ENCODE results near the gene EHF. TPM values are rescaled to one million over a fixed set of nuclear protein-coding genes. Genes with fewer than 3 reads are reported as not detected.

EHF gene
- total and polyA plus RNA-seq, 9 of the 15 experiments (the other 6 are each of a cell fraction or from before 2014, with no cell fraction given) = 0.04 to 0.54 (median 0.37) TPM

DNA sequence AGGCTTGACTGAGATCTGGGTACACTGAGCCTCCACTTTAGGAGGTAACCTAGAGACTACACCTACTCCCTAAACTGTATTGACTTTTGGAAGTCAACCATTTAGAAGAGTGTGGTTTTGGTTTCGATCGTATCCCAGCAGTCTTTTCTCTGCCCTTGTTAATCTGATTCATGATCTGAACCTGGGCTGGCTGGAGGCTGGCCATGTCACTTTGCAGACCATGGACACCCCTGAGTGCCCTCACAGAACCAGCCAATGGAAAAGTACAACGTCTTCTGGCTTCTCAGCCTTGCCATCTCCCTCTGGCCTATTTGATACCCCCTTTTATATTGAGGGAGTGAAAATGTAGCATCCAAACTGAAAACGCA is 10.8 kb downstream of the EHF start:
- 40% methylated on average over 4 of the region's 4 CpGs for WGBS (ENCODE audit: insufficient coverage, low coverage, missing lambda C conversion rate)
- intact Hi-C loops (cut with micrococcal nuclease) (no loop called here), in situ Hi-C loops (cut with MboI) (no loop called here)
- Histone ChIP-seq H3K4me3 (no peak overlapping the region), H3K4me1 (replicated peaks in 1 of 2; ENCODE audit: control insufficient read depth in 2 of 2, insufficient read depth in 2 of 2, low read length in 2 of 2) (peaks cover 0 to 7% of the 10 kb centered on the region in 2 experiments; a peak in 3 of 5 replicates), H3K9me3 (replicated peaks; ENCODE audit: control insufficient read depth, insufficient read depth, low read depth, low read length) (no peaks in the 10 kb centered on the region), H2AFZ (ENCODE audit: low read depth, low read length) (no peak overlapping the region), H3K4me2 (ENCODE audit: insufficient read depth, low read length) (no peak overlapping the region), H4K20me1 (replicated peaks; ENCODE audit: control insufficient read depth, insufficient read depth, low read length) (no peaks in the 10 kb centered on the region), H3K9ac (ENCODE audit: insufficient read depth in 1 of 2, low read depth in 2 of 2, low read length in 2 of 2) (no peak overlapping the region), H3K27me3 (ENCODE audit: control insufficient read depth in 2 of 2, insufficient read depth in 2 of 2, low read length in 2 of 2) (no peaks in the 10 kb centered on the region), H3K79me2 (ENCODE audit: control insufficient read depth, insufficient read depth, low read length) (no peaks in the 10 kb centered on the region), H3K9me1 (ENCODE audit: control insufficient read depth, insufficient read depth, low read length) (no peaks in the 10 kb centered on the region), H3K27ac (ENCODE audit: extremely low read depth, low read depth, low read length) (no peak overlapping the region), H3K36me3 (ENCODE audit: control insufficient read depth, insufficient read depth, low read length) (no peaks in the 10 kb centered on the region)
- DNase-seq (ENCODE audit: extremely low read depth in 1 of 4, low spot score in 3 of 4) = no peak
- ChIA-PET CTCF (ENCODE audit: low intra/inter-chr PET ratio) (no interaction called here), POLR2A (no interaction called here)
- no peak for FAIRE-seq
- ATAC-seq = no peak
- no peak for TF ChIP-seq MCM5 (IDR thresholded peaks at IDR 0.05; ENCODE audit: low read depth)
- BruUV-seq (replicated peaks) = no TSS peak

GRCh38 chr11:34632105-34632791 is 11.4 kb downstream of the EHF start:
- in situ Hi-C loops (cut with MboI) = no loop called here
- intact Hi-C loops (cut with micrococcal nuclease) = no loop called here
- TF ChIP-seq ZFP30 (CRISPR knock-in tag; IDR thresholded peaks at IDR 0.05; ENCODE audit: borderline replicate concordance) = no peak
- no peak for TF ChIP-seq RNF2 (IDR thresholded peaks at IDR 0.05)
- TF ChIP-seq CREB3 (tag; conservative IDR thresholded peaks at IDR 0.05; ENCODE audit: low read depth) = no peak
- TF ChIP-seq KAT2B (IDR thresholded peaks at IDR 0.05; ENCODE audit: low read depth, low read length) = no peak
- WGBS (ENCODE audit: insufficient coverage, low coverage, missing lambda C conversion rate) = 53% methylated on average over 7 of the region's 7 CpGs
- no peaks in the 10 kb centered on the region for H3K27me3 ChIP-seq (ENCODE audit: control insufficient read depth in 2 of 2, insufficient read depth in 2 of 2, low read length in 2 of 2)
- CTCF ChIA-PET (ENCODE audit: low intra/inter-chr PET ratio) = no interaction called here
- no peak overlapping the region for H3K9ac ChIP-seq (ENCODE audit: insufficient read depth in 1 of 2, low read depth in 2 of 2, low read length in 2 of 2)
- BruUV-seq (replicated peaks) = no TSS peak
- no peak for DNase-seq (ENCODE audit: extremely low read depth in 1 of 4, low spot score in 3 of 4)
- H3K4me1 ChIP-seq (replicated peaks in 1 of 2; ENCODE audit: control insufficient read depth in 2 of 2, insufficient read depth in 2 of 2, low read length in 2 of 2) = peaks cover 0 to 7% of the 10 kb centered on the region in 2 experiments; a peak in 3 of 5 replicates
- H3K4me2 ChIP-seq (ENCODE audit: insufficient read depth, low read length) = no peak overlapping the region
- no peaks in the 10 kb centered on the region for H3K9me1 ChIP-seq (ENCODE audit: control insufficient read depth, insufficient read depth, low read length)
- POLR2A ChIA-PET = no interaction called here
- H3K4me3 ChIP-seq = no peak overlapping the region
- H4K20me1 ChIP-seq (replicated peaks; ENCODE audit: control insufficient read depth, insufficient read depth, low read length) = no peaks in the 10 kb centered on the region
- H3K9me3 ChIP-seq (replicated peaks; ENCODE audit: control insufficient read depth, insufficient read depth, low read depth, low read length) = no peaks in the 10 kb centered on the region
- no peak overlapping the region for H3K27ac ChIP-seq (ENCODE audit: extremely low read depth, low read depth, low read length)
- no peak overlapping the region for H2AFZ ChIP-seq (ENCODE audit: low read depth, low read length)
- FAIRE-seq = no peak
- no peaks in the 10 kb centered on the region for H3K79me2 ChIP-seq (ENCODE audit: control insufficient read depth, insufficient read depth, low read length)
- ATAC-seq = no peak
- no peaks in the 10 kb centered on the region for H3K36me3 ChIP-seq (ENCODE audit: control insufficient read depth, insufficient read depth, low read length)

Data from K562 (cell line).